ENCODE data around the gene RALGPS2. TPM values are rescaled to one million over a fixed set of nuclear protein-coding genes. Genes with fewer than 3 reads are reported as not detected.

The RALGPS2 gene
- total RNA-seq, 1 donor from 2014 or later = 33.9 TPM

DNA sequence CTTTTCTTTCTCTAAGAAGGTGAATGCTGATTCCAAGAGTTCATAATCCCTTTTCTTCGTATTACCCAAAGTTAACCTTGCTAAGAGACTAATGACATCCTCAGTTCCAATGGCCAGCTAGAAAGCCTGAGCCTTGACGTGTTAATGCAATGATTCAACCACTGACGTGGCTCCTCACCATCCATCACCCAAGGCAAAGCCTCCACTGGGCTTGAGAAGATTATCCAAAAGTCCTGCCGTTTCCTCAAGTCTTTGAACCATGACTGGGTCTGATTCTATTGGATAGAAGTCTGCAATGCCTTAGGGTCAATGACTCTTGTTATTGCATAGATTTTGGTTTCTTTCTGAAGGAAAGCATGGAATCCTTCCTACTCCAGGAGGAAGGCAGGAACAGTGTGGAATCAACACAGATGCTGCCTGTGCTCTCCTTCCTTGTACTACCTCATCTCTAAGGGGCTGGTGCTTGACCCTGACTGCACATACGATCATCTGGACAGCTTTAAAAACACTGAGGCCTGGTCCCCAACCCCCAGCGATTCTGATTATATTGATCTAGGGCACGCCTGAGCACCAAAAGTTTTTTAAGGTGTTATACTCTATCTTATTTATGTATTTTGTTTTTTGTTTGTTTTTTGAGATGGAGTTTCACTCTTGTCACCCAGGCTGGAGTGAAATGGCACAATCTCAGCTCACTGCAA, 215.2 kb downstream of the RALGPS2 start:
- peaks cover 2% of the 10 kb centered on the region for H3K27me3 Mint-ChIP-seq (ENCODE audit: low read depth)

GRCh38 chr1:178941261-178941689, 216.2 kb downstream of the RALGPS2 start:
- Mint-ChIP-seq H3K27me3 (ENCODE audit: low read depth) (peaks cover 2% of the 10 kb centered on the region), H3K27ac (ENCODE audit: unreplicated experiment) (no peak overlapping the region), H3K4me1 (peaks cover 13% of the 10 kb centered on the region), H3K36me3 (ENCODE audit: low read depth) (no peaks in the 10 kb centered on the region), H3K9me3 (no peaks in the 10 kb centered on the region), H3K4me3 (no peak overlapping the region)
- DNase-seq (ENCODE audit: low read depth, low spot score) = no peak
- TF ChIP-seq CTCF (conservative IDR thresholded peaks at IDR 0.05) = no peak

More for the DNA sequence above, 215.2 kb downstream of the RALGPS2 start:
- Mint-ChIP-seq H3K9me3 (no peaks in the 10 kb centered on the region), H3K4me1 (peaks cover 13% of the 10 kb centered on the region), H3K27ac (ENCODE audit: unreplicated experiment) (no peak overlapping the region), H3K4me3 (no peak overlapping the region), H3K36me3 (ENCODE audit: low read depth) (no peaks in the 10 kb centered on the region)
- no peak for TF ChIP-seq CTCF (conservative IDR thresholded peaks at IDR 0.05)
- DNase-seq (ENCODE audit: low read depth, low spot score) = no peak

DNA sequence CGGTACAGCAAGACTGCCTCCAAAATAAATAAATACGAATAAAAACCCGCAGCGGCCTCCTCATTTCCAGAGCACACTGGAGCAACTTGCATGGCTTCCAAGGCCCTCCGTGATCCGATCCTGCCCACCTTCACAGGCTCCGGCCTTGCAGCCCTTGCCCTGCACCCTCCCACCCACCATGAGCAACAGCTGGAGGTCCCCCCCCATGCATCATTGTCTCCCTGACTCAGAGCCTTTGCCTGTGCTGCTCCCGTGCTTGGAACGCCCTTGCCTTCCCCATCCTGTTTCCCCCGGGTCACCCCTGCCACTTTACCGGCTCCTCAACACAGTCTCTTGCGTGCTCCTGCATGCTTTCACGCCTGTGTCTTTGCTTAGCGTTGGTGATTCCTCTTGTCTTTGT, 216.8 kb downstream of the RALGPS2 start:
- no peak overlapping the region for H3K4me3 Mint-ChIP-seq
- peak overlapping the region; percentile 32 for H3K27ac Mint-ChIP-seq (ENCODE audit: unreplicated experiment)
- DNase-seq (ENCODE audit: low read depth, low spot score) = no peak

GRCh38 chr1:178942285-178943198, 217.5 kb downstream of the RALGPS2 start:
- H3K36me3 Mint-ChIP-seq (ENCODE audit: low read depth) = no peaks in the 10 kb centered on the region
- H3K4me1 Mint-ChIP-seq = peaks cover 13% of the 10 kb centered on the region
- no peaks in the 10 kb centered on the region for H3K9me3 Mint-ChIP-seq
- peaks cover 2% of the 10 kb centered on the region for H3K27me3 Mint-ChIP-seq (ENCODE audit: low read depth)
- TF ChIP-seq CTCF (conservative IDR thresholded peaks at IDR 0.05) = no peak
- H3K27ac Mint-ChIP-seq (ENCODE audit: unreplicated experiment) = peak overlapping the region; percentile 32
- no peak for DNase-seq (ENCODE audit: low read depth, low spot score)
- H3K4me3 Mint-ChIP-seq = no peak overlapping the region

More for the DNA sequence above, 216.8 kb downstream of the RALGPS2 start:
- Mint-ChIP-seq H3K4me1 (peaks cover 13% of the 10 kb centered on the region), H3K36me3 (ENCODE audit: low read depth) (no peaks in the 10 kb centered on the region), H3K9me3 (no peaks in the 10 kb centered on the region), H3K27me3 (ENCODE audit: low read depth) (peaks cover 2% of the 10 kb centered on the region)
- TF ChIP-seq CTCF (conservative IDR thresholded peaks at IDR 0.05) = no peak

DNA sequence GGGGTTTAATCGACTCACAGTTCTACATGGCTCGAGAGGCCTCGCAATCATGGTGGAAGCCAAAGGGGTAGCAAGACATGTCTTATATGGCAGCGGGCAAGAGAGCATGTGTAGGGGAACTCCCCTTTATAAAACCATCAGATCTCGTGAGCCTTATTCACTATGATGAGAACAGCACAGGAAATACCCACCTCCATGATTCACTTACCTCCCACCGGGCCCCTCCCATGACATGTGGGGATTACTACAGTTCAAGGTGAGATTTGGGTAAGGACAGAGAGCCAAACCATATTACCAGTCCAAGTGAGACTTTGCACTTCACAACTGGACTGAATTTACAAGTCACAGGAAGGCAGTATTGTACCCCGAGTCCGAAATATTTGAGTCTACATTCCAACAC, 219.7 kb downstream of the RALGPS2 start:
- Mint-ChIP-seq H3K27ac (ENCODE audit: unreplicated experiment) (no peak overlapping the region), H3K4me1 (no peaks in the 10 kb centered on the region), H3K9me3 (no peaks in the 10 kb centered on the region), H3K27me3 (ENCODE audit: low read depth) (peaks cover 2% of the 10 kb centered on the region), H3K36me3 (ENCODE audit: low read depth) (no peaks in the 10 kb centered on the region), H3K4me3 (no peak overlapping the region)
- TF ChIP-seq CTCF (conservative IDR thresholded peaks at IDR 0.05) = no peak
- DNase-seq (ENCODE audit: low read depth, low spot score) = no peak

Data from neural crest cell (in vitro differentiated cells).